GM12872 (cell line): ENCODE measurements around the gene COL18A1.

ENCODE experiments used
- CTCF ChIP-seq: IDR thresholded peaks from 3 replicates; pipeline ENCODE4 v1.5.1; 2011; ENCODE audit warnings: low read depth, mild to moderate bottlenecking, low read length, moderate library complexity; ENCODE audit not compliant: insufficient read depth

The COL18A1 gene

GRCh38 chr21:45457161-45457831 lies 52.3 kb downstream of the COL18A1 start:
- TF ChIP-seq CTCF: no peak

GRCh38 chr21:45457832-45458172 lies 52.8 kb downstream of the COL18A1 start:
- no peak for TF ChIP-seq CTCF

- no peak for TF ChIP-seq CTCF
These were observed 53.6 kb downstream of the COL18A1 start for GRCh38 chr21:45458281-45459170.

GRCh38 chr21:45459171-45460010 lies 54.4 kb downstream of the COL18A1 start:
- TF ChIP-seq CTCF: no peak

GRCh38 chr21:45460011-45460565 lies 55.1 kb downstream of the COL18A1 start:
- no peak for TF ChIP-seq CTCF

GRCh38 chr21:45460611-45461368 lies 55.8 kb downstream of the COL18A1 start:
- no peak for TF ChIP-seq CTCF
